ENCODE measurements around the gene NES.

- TF ChIP-seq CTCF (IDR thresholded peaks at IDR 0.05) (no peak), REST (IDR thresholded peaks at IDR 0.05; ENCODE audit: insufficient read depth in 1 of 2, low read depth in 2 of 2, low read length in 1 of 2) (no peak)
Observed at GRCh38 chr1:156644146-156644545, 33.1 kb downstream of the NES start.
